ENCODE data around the gene ARHGEF25.
"Not testable (repeated sequence)": the region's sequence is repeated elsewhere in the genome, so short reads cannot be mapped to it uniquely, and the experiment has no call there.

ARHGEF25 gene

DNA sequence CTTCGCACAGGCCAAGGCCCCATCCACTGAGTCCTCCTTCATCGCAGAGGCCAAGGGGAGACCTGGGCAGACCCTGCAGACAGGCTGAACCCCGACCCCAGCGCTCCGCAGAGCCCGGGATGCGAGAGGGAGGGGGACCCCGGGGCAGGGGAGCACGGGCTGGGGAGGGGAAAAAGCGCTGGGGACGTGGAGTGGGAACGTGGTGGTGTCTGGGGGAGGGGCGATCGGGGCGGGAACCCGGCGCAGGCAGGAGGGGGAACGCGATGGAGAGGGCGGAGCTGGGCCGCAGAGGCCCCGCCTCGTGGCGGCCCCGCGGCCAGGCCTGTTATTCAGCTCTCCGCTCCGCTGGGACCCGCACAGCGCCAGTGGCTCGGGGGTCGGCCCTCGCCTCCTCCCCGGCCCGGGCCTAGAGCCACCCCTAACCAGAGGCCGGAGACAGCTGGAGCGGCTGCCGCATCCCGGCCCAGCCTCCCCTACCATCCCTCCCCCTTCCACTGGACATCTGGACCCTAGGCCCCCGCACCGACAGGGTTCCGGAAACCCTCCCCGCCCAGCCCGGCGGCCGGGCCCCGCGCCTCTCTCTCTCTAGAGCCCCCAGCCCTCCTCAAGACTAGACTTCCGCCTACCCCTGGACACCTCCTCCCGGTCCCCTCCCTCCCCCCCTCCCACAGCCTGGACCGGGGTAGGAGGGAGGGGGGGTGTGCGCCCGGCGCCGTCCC is at the start of gene ARHGEF25:
Gene ARHGEF25 (plus strand): TSS at position 328 of the 719 bp plus-strand sequence. CDS start 460 bp downstream, outside the sequence.
- DNase-seq, result peak; percentile 77

DNA sequence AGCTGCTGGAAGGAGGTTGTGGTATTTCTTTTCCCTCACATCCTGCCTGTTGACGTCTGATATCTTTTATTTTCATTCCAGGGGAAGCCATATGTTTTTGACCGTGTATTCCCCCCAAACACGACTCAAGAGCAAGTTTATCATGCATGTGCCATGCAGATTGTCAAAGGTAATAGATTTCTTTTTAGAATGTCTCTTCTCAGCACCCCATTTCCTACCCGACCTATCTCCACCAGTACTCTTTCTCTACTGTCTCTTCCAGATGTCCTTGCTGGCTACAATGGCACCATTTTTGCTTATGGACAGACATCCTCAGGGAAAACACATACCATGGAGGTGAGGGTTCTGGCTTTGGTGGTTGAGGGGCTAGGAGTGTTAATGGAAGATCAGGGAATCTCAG is 47.9 kb upstream of the ARHGEF25 start:
- no peak for DNase-seq

DNA sequence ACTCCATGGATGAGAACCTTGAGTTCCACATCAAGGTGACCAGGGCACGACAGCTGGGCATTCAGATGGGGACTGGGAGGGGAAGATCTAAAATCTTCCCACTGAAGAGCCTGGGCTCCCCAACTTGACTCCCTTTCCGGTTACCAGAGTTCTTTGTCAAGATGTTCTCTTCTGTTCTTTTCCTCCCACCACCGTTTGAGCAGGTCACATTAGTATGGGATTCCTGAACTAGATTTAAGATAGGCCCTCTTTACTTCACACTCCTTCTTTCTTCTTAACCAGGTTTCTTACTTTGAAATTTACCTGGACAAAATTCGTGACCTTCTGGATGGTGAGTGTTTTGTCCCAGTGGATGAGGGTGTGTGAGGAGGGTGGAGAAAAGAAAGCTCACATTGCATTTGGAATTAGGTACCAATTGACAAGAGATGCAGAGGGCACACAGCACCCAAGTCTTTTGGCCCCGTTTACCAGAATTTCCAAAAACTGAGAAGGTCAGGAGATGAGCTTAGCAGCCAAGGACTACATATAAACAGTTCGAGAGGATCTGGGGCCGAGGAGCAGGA is 47.0 kb upstream of the ARHGEF25 start:
- DNase-seq, result no peak

DNA sequence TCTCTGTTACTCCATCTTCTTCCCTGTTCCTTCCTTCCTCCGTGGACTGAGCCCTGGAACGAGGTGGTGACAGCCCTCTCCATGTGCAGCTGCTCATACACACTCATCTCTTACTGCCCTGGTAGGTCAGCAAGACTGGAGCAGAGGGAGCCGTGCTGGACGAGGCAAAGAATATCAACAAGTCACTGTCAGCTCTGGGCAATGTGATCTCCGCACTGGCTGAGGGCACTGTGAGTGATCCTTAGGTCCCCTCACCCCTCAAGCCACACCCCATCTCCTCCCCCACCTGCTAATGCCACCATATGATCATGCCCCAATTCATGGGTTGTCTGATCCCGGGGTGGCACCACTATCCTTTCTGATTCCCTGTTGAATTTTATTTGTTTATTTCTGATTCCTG is 42.4 kb upstream of the ARHGEF25 start:
- DNase-seq, result no peak

DNA sequence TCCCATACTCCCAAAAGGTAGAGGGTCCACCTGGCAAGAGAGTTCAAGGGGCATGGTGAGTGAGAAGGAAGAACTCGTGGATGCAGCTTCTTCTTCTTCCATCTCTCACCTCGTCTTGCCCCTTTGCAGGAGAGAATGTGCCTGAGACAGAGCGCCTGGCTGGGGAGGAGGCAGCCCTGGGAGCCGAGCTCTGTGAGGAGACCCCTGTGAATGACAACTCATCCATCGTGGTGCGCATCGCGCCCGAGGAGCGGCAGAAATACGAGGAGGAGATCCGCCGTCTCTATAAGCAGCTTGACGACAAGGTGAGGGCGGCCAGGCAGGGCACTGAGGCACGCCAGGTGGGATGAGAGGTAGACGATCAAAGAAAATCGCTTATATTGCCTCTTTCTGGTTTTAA is 41.4 kb upstream of the ARHGEF25 start:
- no peak for DNase-seq

DNA sequence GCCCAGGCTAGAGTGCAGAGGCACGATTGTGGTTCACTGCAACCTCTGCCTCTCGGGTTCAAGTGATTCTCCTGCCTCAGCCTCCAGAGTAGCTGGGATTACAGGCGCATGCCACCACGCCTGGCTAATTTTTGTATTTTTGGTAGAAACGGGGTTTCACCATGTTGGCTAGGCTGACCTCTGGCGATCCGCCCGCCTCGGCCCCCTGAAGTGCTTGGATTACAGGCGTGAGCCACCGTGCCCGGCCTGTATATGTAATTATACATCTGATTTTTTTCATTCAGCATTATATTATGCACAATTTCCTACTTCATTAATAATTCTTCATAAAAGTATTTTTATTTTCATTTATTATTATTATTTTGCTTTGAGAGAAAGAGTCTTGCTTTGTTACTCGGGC is 40.8 kb upstream of the ARHGEF25 start:
- not testable (repeated sequence) for DNase-seq

DNA sequence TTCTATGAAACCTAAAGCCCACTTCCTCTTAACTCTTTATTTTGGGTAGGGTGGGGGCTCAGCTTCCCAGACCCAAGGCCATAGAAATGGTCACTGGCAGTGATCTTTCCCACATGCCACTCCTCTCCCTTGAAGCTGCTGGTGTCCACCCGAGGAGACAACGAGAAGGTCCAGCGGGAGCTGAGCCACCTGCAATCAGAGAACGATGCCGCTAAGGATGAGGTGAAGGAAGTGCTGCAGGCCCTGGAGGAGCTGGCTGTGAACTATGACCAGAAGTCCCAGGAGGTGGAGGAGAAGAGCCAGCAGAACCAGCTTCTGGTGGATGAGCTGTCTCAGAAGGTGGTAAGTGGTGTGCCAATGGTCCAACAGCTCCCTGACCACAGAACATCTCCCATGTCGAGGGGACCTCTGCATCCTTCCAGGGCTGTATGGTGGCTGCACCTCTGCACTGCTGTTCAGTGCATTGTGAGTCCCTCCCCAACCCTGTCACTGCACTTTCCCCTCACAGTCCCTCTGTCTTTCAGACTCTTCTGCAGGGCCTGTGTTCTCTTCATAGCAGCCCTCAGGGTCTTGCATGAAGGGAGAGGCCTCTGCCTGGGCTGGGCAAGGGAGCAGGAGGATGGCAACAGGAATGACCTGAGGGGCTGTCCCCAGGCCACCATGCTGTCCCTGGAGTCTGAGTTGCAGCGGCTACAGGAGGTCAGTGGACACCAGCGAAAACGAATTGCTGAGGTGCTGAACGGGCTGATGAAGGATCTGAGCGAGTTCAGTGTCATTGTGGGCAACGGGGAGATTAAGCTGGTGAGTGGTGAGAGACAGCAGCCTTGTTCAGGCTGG is 39.1 kb upstream of the ARHGEF25 start:
- no peak for DNase-seq

DNA sequence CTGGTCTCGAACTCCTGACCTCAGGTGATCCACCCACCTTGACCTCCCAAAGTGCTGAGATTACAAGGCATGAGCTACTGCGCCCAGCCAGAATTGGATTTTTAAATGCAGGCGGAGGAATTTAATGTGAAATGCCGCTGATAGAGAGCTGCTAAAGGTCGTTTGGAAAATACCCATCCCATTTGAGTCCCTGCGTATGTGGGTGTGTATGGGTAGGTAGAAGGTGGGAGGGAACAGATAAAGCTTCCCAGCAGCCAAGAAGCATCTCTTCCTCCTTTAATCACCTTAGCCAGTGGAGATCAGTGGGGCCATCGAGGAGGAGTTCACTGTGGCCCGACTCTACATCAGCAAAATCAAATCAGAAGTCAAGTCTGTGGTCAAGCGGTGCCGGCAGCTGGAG is 36.4 kb upstream of the ARHGEF25 start:
- DNase-seq, result no peak

DNA sequence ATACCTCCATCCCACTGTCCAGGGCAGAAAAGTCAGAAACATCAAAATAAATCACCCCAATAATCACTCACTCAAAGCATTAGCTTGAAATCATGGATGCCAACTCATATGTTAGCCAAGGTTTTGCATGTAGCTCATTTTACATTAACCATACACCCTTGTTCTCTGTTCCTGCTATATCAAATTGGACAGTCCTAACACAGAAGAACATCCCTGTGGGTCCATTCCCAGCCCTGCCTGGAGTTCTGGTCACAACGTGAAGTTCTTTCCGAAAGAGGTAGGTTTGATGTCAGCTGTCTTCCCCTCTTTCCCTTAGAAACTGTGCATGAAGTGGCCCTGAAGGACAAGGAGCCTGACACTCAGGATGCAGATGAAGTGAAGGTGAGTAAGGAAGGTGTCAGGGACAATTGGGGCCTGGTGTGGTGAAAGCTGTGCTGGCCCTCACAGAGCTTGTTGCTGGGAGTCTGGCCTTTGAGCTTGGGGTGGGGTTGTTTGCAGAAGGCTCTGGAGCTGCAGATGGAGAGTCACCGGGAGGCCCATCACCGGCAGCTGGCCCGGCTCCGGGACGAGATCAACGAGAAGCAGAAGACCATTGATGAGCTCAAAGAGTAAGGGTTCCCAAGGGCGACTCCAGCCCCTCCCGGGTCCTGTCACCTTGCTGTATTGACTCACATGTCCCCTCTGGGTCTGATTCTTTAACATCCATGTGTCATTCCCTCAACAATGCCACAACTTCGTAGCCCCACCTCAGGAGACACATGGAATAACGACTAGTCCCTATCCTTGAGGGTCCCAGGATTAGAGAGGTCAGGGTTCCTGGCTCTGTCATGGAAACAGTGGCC is 35.2 kb upstream of the ARHGEF25 start:
- no peak for DNase-seq

DNA sequence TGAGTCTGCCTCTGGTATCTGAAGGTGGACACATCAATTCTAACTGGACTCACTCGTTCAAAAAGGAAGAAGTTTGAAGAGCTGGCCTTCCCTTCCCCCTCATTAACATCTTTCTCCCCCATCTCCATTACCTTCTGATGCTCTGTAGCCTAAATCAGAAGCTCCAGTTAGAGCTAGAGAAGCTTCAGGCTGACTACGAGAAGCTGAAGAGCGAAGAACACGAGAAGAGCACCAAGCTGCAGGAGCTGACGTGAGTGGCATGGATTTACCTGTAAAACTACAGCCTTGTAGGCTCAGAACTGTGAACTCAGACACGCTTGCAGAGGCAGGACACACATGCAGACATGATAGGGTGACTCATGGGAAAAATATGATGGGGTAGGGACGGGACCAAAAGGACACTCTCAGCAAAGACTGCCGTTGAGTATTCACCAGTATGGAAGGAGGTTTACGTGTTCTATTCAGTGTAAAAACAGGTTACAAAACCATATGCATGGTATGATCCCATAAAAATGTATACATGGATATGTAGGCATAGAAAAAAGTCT is 34.5 kb upstream of the ARHGEF25 start:
- no peak for DNase-seq

DNA sequence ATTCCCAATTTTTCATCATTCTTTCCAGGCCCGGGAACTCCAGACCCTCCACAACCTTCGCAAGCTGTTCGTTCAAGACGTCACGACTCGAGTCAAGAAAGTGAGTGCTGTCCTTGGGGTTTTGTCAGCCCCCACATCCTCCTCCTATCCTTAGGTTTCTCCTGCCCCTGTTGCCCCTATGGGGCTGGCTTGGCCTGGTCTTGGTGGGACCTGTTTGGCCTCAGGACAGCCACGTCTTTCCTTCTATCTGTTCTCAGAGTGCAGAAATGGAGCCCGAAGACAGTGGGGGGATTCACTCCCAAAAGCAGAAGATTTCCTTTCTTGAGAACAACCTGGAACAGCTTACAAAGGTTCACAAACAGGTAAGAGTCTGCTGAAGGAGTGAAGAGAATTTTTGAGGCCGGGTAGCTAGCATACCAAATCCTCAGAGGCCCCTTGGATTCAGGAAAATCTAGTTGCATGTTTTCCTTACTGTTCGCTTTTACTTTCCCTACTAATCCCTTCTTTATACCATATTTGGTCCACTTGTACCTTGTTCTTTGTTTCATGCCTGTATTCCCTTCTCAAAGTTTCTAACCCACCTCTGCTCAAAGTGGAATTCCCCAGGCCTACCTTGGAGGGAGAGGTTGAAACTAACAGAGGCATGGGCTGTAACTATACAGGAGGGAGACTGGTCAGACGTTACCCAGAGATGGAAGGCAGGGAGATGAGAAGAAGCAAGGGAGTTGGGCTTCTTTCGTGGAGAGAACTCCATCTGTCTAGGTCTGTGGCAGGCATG is 33.1 kb upstream of the ARHGEF25 start:
- no peak for DNase-seq

DNA sequence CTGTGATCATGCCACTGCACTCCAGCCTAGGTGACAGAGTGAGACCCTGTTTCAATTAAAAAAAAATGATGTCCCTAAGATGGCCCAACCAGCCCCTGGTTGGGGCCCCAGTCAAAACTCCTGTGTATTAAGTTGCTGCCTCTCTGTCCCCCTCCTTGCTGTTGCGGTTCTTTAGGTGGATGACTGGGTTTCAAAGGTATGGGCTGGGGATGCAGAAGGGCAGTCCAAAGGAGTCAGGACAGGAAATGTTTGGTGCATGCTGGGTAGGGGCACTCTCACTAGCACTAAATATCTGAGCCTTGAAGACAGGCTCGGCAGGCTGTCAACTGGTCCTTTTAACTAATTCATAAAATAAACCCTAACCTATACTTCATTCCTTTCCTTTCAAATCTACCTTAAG is 32.2 kb upstream of the ARHGEF25 start:
- DNase-seq, result peak; percentile 24

DNA sequence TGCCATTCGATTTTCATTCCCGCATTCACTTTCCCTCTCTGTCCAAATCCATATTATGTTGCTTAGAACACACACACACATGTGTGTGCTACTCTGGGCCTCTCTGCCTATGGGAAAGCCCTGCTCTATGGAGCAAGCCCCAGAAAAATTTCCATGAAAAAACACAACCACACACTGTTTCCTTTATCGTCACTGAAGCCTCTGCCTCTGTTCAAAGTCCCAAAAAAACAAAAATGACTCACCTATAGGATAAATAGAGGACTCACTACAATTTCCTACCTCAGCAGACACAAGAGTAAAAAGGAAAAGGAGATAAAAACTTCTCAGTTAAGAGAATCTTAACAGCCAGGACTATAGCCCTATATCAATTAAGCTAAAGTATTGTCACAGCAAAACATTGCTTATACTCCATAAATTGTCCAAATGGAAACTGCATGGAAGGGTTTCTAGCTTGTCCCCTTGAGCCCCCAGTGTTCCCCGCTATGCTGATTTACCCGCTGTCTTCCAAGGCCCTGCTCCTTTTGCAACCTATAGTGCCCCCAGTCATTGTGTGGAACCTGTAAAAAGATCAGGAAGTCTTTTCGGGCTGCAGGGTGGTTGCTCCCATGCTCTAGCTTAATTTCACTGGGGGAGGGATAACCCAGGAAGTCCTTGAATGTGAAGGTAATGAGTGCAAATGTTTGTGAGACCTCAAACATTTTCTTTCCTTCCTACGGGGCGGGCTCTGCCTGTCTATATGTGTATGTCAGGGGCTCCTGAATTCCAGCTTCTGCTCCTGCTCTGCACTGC is 31.4 kb upstream of the ARHGEF25 start:
- no peak for DNase-seq

DNA sequence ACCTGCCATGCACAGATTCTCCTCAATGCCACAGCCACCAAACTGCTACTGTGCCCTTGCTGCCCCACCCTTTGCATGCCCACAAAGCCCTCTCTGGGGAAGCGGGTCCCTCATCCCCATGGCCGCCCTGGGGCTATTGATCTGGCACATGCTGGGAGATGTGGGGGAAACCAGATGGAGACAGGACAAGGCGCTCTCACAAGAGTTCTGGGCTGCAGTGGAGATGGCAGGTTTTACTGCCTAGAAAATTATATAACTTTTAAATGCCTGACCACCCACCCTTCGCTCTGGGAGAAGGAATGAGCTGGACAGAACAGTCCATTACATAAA is 30.8 kb upstream of the ARHGEF25 start:
- no peak for DNase-seq

DNA sequence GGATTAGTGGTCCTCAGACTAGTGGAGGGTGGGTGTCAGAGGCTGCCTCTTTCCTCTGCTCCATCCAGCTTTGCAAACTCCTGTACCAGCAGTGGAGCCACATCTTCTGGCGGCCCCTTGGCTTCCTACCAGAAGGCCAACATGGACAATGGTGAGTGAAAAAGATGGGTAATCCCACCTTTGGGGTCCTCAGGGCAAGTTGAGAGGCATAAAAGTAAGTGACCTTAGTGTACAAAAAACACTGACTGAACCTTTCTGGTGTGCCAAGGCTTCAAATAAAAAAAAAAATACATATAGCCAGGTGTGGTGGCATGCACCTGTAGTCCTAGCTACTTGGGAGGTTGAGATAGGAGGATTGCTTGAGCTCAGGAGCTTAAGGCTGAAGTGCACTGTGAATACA is 29.4 kb upstream of the ARHGEF25 start:
- no peak for DNase-seq

DNA sequence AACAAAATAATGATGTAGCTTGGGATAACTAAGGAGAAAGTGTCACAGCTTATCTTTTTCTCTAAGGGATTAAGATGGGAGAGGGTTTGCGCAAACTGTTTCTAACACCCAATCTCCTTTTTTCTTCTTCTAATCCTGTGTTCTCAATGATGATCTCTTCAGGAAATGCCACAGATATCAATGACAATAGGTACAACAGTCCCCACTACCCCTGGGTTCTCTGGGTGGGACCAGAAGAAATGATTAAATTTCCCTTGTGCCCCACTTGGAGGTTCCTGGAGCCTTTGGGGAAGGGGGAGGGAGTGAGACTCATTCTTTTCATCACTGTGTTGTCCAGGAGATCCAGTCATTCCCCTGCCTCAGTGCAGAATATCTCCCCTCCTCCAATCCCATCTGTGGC is 28.8 kb upstream of the ARHGEF25 start:
- no peak for DNase-seq

DNA sequence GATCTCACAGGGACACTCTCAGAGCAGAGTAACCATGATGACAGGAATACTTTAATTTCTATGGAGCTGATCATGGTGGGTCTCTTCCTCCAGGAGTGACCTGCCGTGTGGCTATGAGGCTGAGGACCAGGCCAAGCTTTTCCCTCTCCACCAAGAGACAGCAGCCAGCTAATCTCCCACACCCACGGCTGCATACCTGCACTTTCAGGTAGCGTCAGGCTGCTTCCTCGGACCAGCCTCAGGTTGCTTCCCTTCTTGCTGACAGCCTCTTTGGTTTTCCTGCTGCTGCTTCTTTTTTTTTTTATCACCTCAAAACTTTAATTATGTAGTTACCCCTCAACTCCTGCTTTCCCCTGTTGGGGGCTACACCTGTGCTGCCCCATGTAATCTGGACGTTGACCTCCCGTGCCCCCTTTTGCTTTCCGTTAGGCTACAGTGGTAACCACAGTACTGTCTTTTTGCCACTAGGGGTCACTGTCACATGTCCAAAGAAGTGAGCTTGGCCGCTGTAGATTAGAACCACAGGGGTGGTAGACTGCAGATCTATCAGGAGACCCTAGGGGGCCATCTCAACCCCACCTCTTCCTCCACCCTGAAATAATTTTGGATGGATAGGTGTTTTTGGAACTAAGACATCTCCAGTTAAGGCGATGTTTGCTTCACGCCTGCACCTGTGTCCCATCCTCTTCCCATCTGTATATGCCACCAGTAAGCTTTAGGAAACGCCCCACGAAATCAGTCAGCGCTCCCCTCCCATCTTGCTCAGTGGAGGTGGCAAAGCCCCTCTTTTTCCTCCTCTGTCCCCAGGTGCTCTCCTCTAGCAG is 28.0 kb upstream of the ARHGEF25 start:
- DNase-seq, result peak; percentile 76

DNA sequence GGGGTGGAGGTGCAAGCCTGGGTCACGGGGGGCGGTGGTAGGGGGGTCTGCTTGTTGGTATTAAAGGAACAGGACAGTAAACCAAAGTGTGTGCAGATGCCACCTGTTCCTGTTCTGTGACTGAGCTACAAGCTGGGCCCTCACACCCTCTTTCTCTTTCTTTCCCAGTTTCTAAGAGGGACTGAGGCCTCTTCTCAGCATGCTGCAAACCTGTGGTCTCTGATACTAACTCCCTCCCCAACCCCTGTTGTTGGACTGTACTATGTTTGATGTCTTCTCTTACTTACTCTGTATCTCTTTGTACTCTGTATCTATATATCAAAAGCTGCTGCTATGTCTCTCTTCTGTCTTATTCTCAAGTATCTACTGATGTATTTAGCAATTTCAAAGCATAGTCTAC is 27.2 kb upstream of the ARHGEF25 start:
- no peak for DNase-seq

DNA sequence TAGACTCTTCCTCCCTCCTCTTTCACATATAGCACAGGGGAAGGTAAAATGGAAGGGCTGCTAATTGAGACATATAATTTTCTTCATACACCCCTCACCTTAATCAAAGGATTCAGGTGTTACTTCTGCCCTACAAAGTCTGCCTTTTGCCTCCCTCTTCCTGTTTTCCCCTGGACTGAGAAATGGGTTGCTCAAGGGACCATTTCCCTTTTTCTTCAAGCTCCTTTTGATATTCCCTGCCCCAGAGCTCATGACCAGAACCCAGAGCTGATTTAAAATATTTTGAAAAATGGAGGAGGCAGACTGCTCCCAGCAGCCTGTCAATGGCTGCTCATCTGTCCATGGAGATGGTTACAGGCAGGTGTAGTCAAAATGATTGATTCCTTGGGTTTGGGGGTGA is 26.5 kb upstream of the ARHGEF25 start:
- DNase-seq, result no peak

DNA sequence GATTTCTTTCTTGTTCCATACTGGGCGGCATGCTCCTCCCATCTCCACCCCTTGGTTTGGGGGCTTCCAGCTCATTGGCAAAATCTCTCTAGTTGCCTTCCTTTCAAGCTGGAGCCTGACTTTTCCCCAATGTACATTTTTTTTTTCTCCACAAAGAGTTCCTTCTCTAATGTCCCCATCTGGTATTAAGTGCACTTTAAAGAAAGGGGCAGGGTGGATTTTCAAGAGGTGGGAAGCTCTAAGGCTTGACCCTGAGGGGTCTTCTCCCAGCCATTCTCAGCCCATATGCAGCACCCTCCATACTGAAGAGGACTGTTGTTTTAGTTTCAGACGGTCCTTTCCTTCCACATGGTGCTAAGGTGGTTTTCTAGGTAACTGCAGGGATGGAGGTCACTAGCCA is 26.1 kb upstream of the ARHGEF25 start:
- no peak for DNase-seq

Data from fibroblast of skin of right biceps (primary cell).